GM21825 (cell line): ENCODE results near the gene GPR142.

ENCODE experiments used
- ATAC-seq: cut with Tn5 transposase; IDR thresholded peaks from one replicate; pipeline ENCODE4 v1.9.1; 2021; ENCODE audit warnings: mild to moderate bottlenecking, moderate library complexity; ENCODE audit not compliant: unreplicated experiment

The GPR142 gene

GRCh38 chr17:74367206-74367605 lies at the start of gene GPR142:
TSS of gene GPR142 (plus strand) at chr17:74367506. CDS start at chr17:74369541, 2,035 bp downstream.
- ATAC-seq = no peak

- ATAC-seq = no peak
Observed at GRCh38 chr17:74318391-74318790, 48.9 kb upstream of the GPR142 start.

GRCh38 chr17:74324521-74324920 lies 42.8 kb upstream of the GPR142 start:
- ATAC-seq = no peak

GRCh38 chr17:74325376-74325742 lies 41.9 kb upstream of the GPR142 start:
- ATAC-seq = no peak

- peak; percentile 71 for ATAC-seq
Observed at GRCh38 chr17:74325743-74326379, 41.4 kb upstream of the GPR142 start, which contains the start of gene KIF19. TSS of gene KIF19 (plus strand) at chr17:74326226. CDS start at chr17:74326350, 124 bp downstream.

- ATAC-seq = no peak
Observed at GRCh38 chr17:74326506-74326905, 40.8 kb upstream of the GPR142 start.

- no peak for ATAC-seq
Observed at GRCh38 chr17:74328487-74328886, 38.8 kb upstream of the GPR142 start.

GRCh38 chr17:74329378-74329777 lies 37.9 kb upstream of the GPR142 start:
- ATAC-seq = no peak

- no peak for ATAC-seq
Observed at GRCh38 chr17:74330446-74330845, 36.9 kb upstream of the GPR142 start.

GRCh38 chr17:74332017-74332650 lies 35.2 kb upstream of the GPR142 start:
- no peak for ATAC-seq

- no peak for ATAC-seq
Observed at GRCh38 chr17:74332763-74333283, 34.5 kb upstream of the GPR142 start.

GRCh38 chr17:74334393-74335039 lies 32.8 kb upstream of the GPR142 start:
- no peak for ATAC-seq

- ATAC-seq = no peak
Observed at GRCh38 chr17:74335529-74336062, 31.7 kb upstream of the GPR142 start.

GRCh38 chr17:74336307-74336706 lies 31.0 kb upstream of the GPR142 start:
- no peak for ATAC-seq

GRCh38 chr17:74337834-74338500 lies 29.3 kb upstream of the GPR142 start:
- no peak for ATAC-seq

- no peak for ATAC-seq
Observed at GRCh38 chr17:74339537-74340195, 27.6 kb upstream of the GPR142 start.

- no peak for ATAC-seq
Observed at GRCh38 chr17:74340470-74341023, 26.8 kb upstream of the GPR142 start.

- no peak for ATAC-seq
Observed at GRCh38 chr17:74342224-74342623, 25.1 kb upstream of the GPR142 start.

GRCh38 chr17:74343121-74343520 lies 24.2 kb upstream of the GPR142 start:
- ATAC-seq = no peak
